GM18907 (cell line): ENCODE data around the gene GNG12.
"Not testable (repeated sequence)": the region's sequence is repeated elsewhere in the genome, so short reads cannot be mapped to it uniquely, and the experiment has no call there.

Experiments
- ATAC-seq: cut with Tn5 transposase; IDR thresholded peaks from one replicate; pipeline ENCODE4 v1.9.1; 2021; ENCODE audit warnings: mild to moderate bottlenecking, moderate library complexity; ENCODE audit not compliant: unreplicated experiment

GNG12 gene

DNA sequence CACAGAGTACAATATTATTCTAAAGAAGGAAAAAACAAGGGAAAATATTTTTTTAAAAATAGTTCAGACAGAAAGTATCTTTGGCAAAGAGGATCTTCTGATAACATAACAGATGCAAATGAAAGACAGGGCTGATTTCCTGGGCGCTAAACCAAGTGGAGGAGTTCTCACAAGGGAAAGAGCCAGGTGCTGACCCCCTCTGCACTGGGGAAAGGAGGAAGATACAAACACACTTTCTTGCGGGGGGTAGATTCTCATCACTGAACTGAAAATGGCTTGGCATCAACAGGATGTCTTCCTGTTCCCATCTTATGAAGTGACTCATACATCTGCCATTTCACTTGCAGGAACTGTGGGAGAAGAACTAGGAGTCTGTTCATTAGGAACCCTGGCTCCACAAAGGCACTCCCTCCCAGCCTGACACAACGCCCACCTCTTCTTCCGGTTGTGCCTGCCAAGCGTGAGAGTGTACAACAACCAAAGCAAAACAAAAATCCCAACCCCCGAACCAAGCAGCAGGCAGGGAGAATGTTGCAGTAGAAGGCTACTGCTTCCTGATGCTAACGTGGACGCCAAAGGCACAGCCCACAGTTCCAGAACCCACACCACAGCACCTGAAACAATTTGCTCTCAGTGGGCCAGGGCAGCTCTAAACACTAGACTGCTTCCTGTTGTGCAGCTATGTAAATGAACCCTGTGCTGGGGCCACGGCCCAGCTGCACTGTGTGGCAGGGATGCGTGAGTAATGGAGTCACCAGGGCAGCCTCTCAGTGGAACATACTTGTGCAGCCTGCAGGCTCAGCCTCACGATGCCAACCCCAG is 97.2 kb downstream of the GNG12 start:
- ATAC-seq, result peak; percentile 97

DNA sequence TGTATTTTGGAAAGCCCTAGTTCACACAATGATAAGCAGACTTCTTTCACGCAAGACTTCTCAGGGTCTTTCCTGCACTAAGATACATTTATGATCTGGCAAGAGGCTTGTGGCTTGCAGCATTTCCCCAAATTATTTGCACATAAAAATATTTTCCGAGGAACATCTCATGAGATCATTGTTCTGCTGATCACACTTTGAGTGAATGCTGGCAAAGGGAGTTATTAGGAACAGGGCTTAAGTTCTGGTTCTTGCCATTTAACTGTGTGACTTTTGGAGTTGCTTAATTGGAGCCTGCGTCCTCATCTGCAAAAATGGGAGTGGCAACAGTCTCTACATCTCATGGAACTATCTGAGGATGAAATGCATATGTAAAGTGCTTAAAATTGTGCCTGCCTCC is 98.1 kb downstream of the GNG12 start:
- no peak for ATAC-seq

DNA sequence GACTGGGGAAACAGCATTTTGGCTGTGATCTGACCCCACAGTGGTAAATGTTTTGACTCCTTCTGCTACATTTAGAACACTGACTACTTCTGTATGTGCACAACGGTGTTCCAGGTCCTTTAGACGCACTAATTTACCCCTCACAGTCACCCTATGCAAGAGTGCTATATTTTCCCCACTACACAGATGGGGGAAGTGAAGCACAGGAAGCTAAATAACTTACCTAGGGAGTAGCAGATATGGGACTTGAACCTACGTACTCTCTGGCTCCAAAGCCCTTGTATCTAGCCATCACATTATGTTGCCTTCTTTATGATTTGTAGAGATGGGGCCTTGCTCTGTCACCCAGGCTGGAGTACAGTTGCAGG is 99.0 kb downstream of the GNG12 start:
- no peak for ATAC-seq

DNA sequence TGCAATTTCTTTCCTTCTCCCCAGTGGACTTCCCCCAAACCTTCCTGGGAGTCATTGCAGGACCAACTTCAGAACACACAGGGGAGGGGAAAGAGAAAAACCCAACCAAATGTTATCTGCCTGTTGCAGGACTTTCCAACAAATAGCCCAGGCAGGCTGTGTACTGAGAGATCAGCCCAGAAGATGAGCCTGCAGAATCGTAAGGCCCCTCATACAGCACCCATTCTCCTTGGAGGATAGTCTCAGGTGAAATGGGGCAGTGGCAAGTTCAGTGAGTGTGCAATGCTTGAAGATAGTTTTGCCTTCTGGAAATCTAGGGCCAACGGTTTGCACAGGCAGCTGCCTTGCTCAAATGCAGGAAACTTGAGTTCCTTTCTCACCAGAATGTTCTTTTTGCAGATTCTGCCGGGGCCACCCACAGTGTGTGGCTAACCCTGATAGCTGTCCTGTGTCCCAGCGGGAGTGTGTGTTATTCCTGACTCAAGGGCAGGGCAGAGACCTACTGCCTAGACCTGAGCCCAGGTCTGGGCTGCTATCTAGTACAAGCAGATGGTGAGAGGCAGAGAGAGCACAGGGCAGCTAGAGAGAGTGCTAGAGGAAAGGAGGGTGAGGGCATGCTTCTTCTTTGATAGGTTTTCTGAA is 99.5 kb downstream of the GNG12 start:
- ATAC-seq, result no peak

DNA sequence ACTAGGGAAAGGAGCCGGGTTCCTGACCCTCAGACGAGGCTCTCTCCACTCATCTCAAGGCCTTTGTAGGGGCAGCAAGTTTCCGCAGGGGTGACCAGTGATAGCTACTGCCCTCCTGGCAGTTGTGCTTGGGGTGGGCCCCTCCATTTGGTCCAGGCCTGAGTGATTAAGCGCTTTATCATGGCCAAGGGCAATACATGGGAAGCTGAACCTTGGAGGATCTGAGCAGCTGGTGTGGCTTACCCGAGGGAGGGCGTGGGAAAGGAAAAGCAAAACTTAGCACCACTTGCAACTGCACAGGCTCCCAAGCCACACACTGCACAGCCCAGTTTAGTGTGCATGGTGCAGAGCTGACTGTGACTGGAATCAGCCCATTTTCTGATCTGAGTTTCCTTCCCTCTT is 100.5 kb downstream of the GNG12 start:
- peak; percentile 33 for ATAC-seq

DNA sequence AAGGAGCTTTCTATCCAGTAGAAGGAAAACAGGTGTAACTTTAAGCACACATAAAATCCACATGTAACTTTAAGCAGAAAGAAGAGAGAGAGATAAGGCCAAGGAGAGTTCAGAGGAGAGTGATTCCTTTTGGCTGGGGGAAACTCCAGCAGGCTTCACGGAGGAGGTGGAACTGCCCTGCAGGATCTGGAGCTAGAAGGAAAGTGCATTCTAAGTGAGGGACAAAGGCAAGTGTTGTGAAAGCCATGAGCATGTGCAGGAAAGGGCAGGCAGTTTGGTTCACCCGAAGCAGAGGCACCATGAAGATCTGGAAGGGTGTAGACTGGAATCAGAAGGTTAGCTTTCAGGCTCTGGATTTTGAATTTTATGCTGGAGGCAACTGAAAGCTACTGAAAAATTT is 101.9 kb downstream of the GNG12 start:
- ATAC-seq, result no peak

DNA sequence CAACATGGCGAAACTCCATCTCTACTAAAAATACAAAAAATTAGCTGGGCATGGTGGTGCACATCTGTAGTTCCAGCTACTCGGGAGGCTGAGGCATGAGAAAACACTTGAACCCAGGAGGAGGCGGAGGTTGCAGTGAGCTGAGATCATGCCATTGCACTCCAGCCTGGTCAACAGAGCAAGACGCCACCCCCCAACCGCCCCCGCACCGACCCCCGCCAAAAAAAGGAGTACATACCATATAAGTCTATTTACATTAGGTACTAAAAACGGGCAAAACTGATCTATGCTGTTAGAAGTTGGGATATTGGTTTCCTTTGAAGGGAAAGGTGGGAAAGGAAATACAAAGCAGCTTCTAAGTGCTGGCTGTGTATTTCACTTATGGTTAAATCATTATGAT is 103.0 kb downstream of the GNG12 start:
- not testable (repeated sequence) for ATAC-seq

DNA sequence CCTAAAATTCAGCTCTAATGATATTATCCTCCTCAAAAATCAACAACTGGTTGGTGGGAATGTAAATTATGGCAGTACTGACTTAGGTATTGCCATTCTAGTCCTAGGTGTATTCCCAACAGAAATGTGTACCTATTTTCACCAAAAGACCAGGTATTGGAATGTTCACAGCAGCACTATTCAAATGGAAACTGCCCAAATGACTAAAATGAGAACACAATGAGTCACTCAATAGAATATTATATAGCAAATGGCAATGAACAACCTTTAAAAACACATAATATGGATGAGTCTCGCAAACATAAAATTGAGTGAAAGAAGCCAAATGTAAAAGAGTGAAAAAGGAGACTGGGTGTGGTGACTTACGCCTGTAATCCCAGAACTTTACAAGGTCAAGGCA is 103.4 kb downstream of the GNG12 start:
- peak; percentile 32 for ATAC-seq

DNA sequence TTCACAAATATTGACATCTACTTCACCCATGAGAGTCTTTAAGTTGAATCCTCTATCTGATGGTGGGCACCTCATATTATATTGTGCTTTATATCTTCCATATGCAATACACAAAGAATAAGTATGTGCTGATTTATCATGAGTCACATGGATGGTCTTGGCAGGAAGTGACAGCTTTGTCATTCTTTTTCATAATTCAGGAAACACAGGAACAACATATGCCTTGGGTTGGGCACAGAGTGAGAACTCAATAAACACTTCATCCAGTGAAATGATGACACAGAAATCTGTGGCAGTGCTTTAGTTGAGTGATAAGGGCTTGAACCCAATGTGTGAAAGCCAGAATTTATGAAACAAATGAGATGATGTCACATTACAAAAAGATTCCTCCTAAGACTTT is 107.0 kb downstream of the GNG12 start:
- no peak for ATAC-seq

DNA sequence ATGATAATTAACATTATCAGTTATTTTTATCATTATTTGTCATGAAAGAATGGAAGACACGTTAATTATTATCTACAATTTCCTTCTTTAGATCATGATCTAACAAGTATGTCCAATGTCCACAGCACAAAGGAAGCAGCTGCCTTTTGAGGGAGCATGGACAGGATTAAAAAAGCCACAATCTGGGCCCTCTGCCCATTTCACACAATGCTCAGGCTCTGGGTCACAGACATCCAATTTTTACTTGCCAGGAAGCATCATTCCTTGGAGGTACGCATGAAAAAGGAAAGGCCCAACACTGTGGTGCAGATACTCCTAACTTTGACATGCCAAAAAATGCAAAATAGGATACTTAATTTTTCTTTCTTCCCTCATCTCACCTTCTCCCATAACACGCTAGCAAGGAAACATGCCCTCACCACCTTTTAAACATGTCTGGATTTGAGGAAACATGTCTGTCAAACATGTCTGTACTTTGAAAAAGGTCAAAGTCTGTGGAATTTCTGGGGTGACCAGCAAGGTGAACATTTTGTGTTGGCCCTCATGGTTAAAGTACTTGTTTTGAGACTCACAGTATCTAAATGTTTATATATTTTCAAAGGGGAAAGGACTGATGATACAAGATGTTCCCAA is 108.2 kb downstream of the GNG12 start:
- ATAC-seq, result no peak

DNA sequence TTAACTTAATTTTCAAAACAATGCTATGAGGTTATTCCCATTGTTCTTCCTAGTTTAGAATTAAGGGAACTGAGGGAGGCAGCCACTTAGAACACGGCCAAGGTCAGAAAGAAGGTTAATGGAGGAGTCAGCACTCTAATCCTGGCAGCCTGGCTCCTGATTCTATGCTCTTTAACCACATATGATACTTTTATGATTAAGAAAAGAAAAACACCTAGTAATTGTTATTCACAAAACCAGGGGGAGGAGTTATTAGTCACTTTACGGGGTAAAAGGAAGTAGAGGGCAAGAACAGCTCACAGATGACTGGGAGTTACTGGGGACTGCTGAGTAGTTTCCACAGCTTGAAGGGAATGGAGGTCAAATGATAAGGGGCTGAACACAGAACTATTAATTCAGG is 109.6 kb downstream of the GNG12 start:
- ATAC-seq, result peak; percentile 74

DNA sequence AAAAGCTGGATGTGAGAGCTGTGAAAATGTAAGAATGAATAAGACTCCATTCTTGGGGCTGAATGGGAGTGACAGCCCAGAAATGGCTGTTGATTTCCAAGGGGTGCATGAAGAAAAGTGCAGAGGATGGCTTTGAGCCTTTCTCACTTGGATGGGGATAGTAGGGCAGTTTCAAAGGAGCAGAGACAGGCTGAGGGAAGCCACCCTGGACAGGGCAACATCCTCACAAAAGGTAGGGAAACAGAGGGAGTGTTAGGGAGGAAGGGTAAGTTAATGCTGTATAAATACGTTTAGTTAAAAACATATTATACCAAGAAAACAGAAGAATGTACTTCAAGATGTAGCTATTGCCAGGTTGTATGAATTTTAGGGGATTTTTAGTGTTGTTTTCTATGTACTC is 110.1 kb downstream of the GNG12 start:
- no peak for ATAC-seq

DNA sequence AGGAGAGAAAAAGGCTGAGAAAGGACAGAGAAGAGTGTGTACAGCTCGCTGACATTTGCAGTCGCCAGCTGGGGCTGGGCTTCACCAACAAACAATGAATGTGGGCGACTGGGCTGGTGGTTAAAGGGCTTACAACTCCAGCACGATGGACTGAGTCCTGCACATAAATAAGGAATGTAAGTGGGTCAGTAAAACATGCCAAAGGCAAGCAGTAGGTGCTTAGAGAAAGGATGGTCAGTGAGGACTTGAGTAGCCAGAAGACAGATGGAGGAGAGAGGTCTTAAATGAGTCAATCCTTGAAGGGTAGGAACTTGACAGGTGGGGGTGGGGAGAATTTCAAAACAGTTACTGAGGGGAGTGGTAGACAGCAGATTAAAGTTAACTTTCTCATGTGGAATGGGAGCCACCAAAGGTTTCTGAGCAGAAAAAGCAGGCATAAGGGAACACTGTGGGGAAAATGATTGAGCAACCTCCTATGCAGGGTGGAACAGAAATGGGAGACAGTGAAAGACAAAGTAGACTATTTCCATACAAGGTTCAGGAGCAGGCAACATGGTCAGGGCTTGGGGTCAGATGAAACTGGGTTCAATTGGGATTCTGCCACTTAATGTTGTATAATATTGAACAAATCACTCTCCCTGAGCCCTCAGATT is 110.8 kb downstream of the GNG12 start:
- ATAC-seq, result no peak

DNA sequence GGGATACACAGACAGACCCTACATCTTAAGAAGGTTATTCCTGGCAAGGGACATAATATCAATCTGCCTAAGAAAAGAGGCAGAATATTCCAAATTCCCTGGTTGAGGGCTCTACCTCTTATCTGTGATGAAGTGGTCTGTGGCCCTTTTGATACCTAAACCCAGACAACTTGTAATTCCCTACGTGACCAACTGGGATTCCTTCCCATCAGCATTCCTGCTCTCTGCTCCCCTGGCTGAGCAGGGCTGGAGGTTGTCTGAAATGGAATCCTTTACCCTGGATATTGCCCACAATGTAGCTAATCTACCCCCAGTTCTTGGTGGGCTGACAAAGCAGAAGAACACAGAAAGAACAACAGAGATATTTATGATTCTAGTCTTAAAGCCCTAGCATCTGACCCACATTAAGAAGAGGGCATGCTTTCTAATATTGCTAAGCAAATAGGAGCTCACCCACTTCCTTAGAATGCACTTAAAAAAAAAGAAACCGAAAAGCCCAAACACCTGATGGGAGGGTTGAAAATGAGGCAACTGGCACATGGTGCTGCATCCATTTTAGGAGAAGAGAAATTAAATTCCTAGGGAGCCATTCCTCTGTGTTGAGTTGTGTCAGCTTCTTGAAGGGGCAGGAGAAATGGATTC is 111.5 kb downstream of the GNG12 start:
- no peak for ATAC-seq

DNA sequence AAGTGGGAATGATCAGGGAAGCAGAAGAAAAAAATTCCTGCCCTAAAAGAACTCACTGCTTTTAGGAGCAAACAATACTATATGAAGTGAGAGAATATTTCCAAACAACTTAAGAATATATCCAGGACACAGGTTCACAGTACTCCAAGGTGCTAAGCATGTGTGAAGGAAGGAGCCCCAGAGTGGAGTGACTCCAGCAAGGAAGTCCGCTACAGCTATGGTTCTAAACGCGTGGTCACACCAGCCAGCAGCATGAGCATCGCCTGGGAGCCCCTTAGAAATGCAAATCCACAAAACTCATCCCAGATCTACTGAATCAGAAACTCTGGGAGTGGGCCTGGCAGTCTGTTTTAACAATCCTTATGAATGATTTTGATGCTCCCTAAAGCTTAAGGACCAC is 112.2 kb downstream of the GNG12 start:
- no peak for ATAC-seq

DNA sequence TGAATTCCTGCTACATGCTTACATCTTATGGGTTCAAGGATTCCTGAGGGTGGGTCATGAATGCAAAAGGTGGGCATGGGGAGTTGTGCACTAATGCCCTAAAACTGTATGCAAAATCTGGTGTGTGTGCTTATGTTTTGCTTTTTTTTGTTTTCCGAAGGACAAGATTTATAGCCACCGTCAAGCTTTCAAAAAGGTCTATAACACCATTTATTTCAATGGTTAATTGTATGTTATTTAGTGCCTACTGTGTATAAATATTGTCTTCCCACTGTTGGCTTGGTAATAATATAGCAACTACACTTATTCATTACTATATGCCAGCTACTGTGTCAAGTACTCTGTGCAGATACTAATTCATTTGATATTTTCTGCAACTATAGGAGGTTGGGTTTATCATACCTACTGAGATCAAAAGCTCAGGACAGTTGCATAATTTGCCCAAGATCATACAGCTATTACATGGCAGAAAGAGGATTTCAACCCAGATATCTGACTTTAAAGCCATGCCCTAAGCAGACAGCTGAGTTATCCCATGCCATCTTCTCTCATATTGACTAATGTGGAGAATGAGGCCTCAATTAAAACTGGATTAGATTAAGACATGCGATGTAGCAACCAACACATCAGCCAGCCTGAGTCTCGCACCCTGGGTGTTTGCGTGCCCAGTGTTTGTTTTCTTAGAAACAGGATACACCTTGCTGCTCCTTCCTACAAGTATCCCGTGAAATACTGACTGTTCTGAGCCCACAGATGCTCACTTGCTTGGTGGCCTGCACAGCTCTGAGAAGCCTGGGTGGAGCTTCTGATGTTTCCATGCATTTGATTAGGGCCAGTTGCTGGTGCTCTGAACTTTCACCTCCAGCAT is 113.7 kb downstream of the GNG12 start:
- ATAC-seq, result no peak

DNA sequence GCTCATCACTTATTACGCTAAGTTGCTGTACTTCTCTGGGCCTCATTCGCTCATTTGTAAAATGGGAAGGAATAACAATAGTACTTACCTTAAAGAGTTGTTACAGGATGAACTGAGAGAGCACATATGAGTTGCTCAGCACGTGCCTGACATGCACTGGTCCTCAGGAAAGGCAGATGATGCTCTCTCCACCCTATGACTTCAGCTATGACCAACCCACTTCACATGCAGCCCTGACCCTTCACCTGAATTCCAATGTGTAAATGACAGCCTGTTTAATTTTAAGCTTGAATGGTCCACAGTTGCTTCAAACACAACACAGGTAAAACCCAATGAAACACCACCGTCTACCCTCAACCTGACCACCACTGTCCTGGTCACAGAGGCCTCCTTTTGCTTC is 115.4 kb downstream of the GNG12 start:
- ATAC-seq, result no peak

DNA sequence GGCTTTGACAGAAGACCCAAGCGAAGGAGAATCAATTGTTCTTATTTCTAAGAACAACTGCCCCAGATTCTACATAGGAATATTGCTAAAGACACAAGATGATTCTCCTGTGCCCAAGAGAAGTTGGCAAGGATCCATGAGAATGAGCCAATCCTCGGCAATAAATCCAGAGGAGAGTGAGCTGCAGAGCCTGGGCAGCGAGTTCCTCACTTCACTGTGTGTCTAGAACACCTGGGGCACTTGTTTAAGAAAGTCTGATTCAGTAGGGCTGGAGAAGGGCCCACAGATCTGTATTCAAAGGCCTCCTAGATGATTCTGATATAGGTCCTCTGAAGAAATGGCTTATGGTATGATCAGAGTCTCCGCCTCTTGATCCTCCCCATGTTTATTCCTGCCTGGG is 116.5 kb downstream of the GNG12 start:
- no peak for ATAC-seq

DNA sequence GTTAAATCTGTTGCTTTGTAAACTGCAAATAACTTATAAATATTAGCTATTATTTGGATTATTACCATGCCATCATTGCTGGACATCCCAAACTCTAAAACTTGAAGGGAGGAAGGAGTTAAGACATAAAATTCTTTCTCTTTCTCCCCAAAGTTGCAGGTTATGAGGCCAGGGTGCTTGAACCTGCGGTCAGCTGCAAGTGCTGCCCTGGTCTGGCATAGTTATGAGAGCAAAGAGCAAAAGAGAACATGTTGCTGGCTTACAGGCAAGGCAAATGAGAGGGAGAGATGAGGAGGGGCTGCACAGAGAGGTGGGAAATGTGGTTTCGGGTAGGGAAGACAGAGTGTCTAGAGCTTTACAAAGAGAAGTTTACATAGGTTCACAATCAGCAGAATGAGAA is 117.4 kb downstream of the GNG12 start:
- ATAC-seq, result no peak
